Parathyroid adenoma (tissue), 2 donors: ENCODE results near the gene RNF115.

Experiments used
- H2AFZ ChIP-seq: fragments of 300-600 bp; sonication (generic); one replicate; pipeline ENCODE4 v1.7.0; 2017; ENCODE audit warnings: antibody characterized with exemption, mild to moderate bottlenecking
- H3K27ac ChIP-seq: fragments of 300-600 bp; sonication (generic); one replicate; pipeline ENCODE4 v1.7.0; 2017
- H3K27me3 ChIP-seq: fragments of 300-600 bp; sonication (generic); one replicate; pipeline ENCODE4 v1.7.0; 2017; ENCODE audit warnings: low read length; ENCODE audit not compliant: control insufficient read depth, insufficient read depth
- H3K36me3 ChIP-seq: fragments of 300-600 bp; sonication (generic); one replicate; pipeline ENCODE4 v1.7.0; 2017; ENCODE audit warnings: low read length; ENCODE audit not compliant: control insufficient read depth, insufficient read depth
- H3K4me1 ChIP-seq: fragments of 300-600 bp; sonication (generic); one replicate; pipeline ENCODE4 v1.7.0; 2017; ENCODE audit warnings: control low read depth
- H3K4me2 ChIP-seq: fragments of 300-600 bp; sonication (generic); one replicate; pipeline ENCODE4 v1.7.0; 2017; ENCODE audit warnings: low read length
- H3K4me3 ChIP-seq: fragments of 300-600 bp; sonication (generic); one replicate; pipeline ENCODE4 v1.7.0; 2017; ENCODE audit warnings: low read depth, low read length
- H3K79me2 ChIP-seq: fragments of 300-600 bp; sonication (generic); one replicate; pipeline ENCODE4 v1.7.0; 2017; ENCODE audit warnings: control low read depth
- H3K9ac ChIP-seq: fragments of 300-600 bp; sonication (generic); one replicate; pipeline ENCODE4 v1.7.0; 2017; ENCODE audit warnings: mild to moderate bottlenecking
- H3K9me3 ChIP-seq: fragments of 300-600 bp; sonication (generic); one replicate; pipeline ENCODE4 v1.7.0; 2017; ENCODE audit warnings: low read length; ENCODE audit not compliant: control insufficient read depth
- CTCF ChIP-seq: fragments of 300-600 bp; sonication (generic); IDR thresholded peaks from one replicate; pipeline ENCODE4 v1.7.0; 2017; ENCODE audit warnings: antibody characterized with exemption, mild to moderate bottlenecking
- donor health status: primary hyperparathyroidism.

Gene RNF115

GRCh38 chr1:145859491-145860023 is 35.7 kb upstream of the RNF115 start:
- H3K9me3 ChIP-seq, result no peaks in the 10 kb centered on the region
- no peaks in the 10 kb centered on the region for H3K36me3 ChIP-seq
- H3K79me2 ChIP-seq, result no peaks in the 10 kb centered on the region
- H3K4me1 ChIP-seq, result peaks cover 3% of the 10 kb centered on the region
- no peak overlapping the region for H3K9ac ChIP-seq
- H3K4me3 ChIP-seq, result peak overlapping the region; percentile 82
- no peak for TF ChIP-seq CTCF
- no peaks in the 10 kb centered on the region for H3K27me3 ChIP-seq
- peak overlapping the region; percentile 91 for H3K4me2 ChIP-seq
- peak overlapping the region; percentile 96 for H2AFZ ChIP-seq
- peak overlapping the region; percentile 70 for H3K27ac ChIP-seq

- Histone ChIP-seq H3K4me2 (peak within 1 kb of the TSS; percentile 91), H3K79me2 (no peaks in the 10 kb centered on the region), H3K9me3 (no peaks in the 10 kb centered on the region), H3K9ac (no peak within 1 kb of the TSS), H2AFZ (peak within 1 kb of the TSS; percentile 96), H3K36me3 (no peaks in the 10 kb centered on the region), H3K27me3 (no peaks in the 10 kb centered on the region), H3K4me3 (peak within 1 kb of the TSS; percentile 82), H3K4me1 (peaks cover 3% of the 10 kb centered on the region), H3K27ac (peak within 1 kb of the TSS; percentile 70)
- no peak for TF ChIP-seq CTCF
Observed at GRCh38 chr1:145858901-145859490, 35.1 kb upstream of the RNF115 start, which contains the start of gene PIAS3. TSS of gene PIAS3 (minus strand) at chr1:145859081. CDS start at chr1:145858990, 91 bp downstream.

GRCh38 chr1:145858238-145858900 is 34.5 kb upstream of the RNF115 start:
- Histone ChIP-seq H3K4me3 (peak overlapping the region; percentile 82), H3K79me2 (no peaks in the 10 kb centered on the region), H3K9me3 (no peaks in the 10 kb centered on the region), H2AFZ (peak overlapping the region; percentile 96), H3K4me2 (peak overlapping the region; percentile 88), H3K27me3 (no peaks in the 10 kb centered on the region), H3K27ac (peak overlapping the region; percentile 70), H3K36me3 (no peaks in the 10 kb centered on the region), H3K4me1 (peaks cover 3% of the 10 kb centered on the region), H3K9ac (no peak overlapping the region)
- TF ChIP-seq CTCF, result no peak

GRCh38 chr1:145857170-145857569 is 33.3 kb upstream of the RNF115 start:
- no peak overlapping the region for H3K4me3 ChIP-seq
- no peaks in the 10 kb centered on the region for H3K79me2 ChIP-seq
- peaks cover 3% of the 10 kb centered on the region for H3K4me1 ChIP-seq
- H3K36me3 ChIP-seq, result no peaks in the 10 kb centered on the region
- H2AFZ ChIP-seq, result no peak overlapping the region
- TF ChIP-seq CTCF, result no peak
- H3K27ac ChIP-seq, result no peak overlapping the region
- H3K9me3 ChIP-seq, result no peaks in the 10 kb centered on the region
- H3K4me2 ChIP-seq, result no peak overlapping the region
- H3K27me3 ChIP-seq, result no peaks in the 10 kb centered on the region
- no peak overlapping the region for H3K9ac ChIP-seq
